Lung (tissue), 12 donors: ENCODE data around the gene SPAG9. TPM values are rescaled to one million over a fixed set of nuclear protein-coding genes. Genes with fewer than 3 reads are reported as not detected.

ENCODE experiments used
- ATAC-seq: fragments of 200-7000 bp; cut with Tn5 transposase; one replicate; pipeline ENCODE4 v1.9.1; 2020; ENCODE audit warnings: moderate number of reproducible peaks; ENCODE audit not compliant: insufficient read depth, low FRiP score
- DNase-seq, 3 donors: peaks; one replicate each; pipeline ENCODE4 v3.0.0-alpha.2; 2013 to 2017
- H3K27ac ChIP-seq, 2 donors: one replicate each; pipeline ENCODE4 v1.5.1; 2013; ENCODE audit warnings: mild to moderate bottlenecking in 2 of 2, moderate library complexity in 2 of 2, control low read depth in 1 of 2, inconsistent platforms in 1 of 2, low read depth in 1 of 2, low read length in 1 of 2
- H3K27me3 ChIP-seq, 3 donors: one replicate each; pipeline ENCODE4 v1.5.1; 2013; ENCODE audit warnings: low read length in 2 of 3; ENCODE audit not compliant: control insufficient read depth in 3 of 3, insufficient read depth in 3 of 3
- H3K36me3 ChIP-seq, 4 donors: one replicate each; pipeline ENCODE4 v1.5.1; 2013; ENCODE audit warnings: low read length in 4 of 4, mild to moderate bottlenecking in 1 of 4, moderate library complexity in 1 of 4; ENCODE audit not compliant: control insufficient read depth in 4 of 4, insufficient read depth in 4 of 4
- H3K4me1 ChIP-seq, 5 donors: one replicate each; pipeline ENCODE4 v1.5.1; 2013; ENCODE audit warnings: low read length in 5 of 5, mild to moderate bottlenecking in 2 of 5, moderate library complexity in 1 of 5; ENCODE audit not compliant: control insufficient read depth in 5 of 5, insufficient read depth in 5 of 5
- H3K4me3 ChIP-seq: one replicate; pipeline ENCODE4 v1.5.1; 2013; ENCODE audit warnings: mild to moderate bottlenecking, control low read depth, moderate library complexity
- H3K9ac ChIP-seq, 2 donors: one replicate each; pipeline ENCODE4 v1.5.1; 2013; ENCODE audit warnings: low read length in 2 of 2, control low read depth in 1 of 2; ENCODE audit not compliant: insufficient read depth in 1 of 2
- H3K9me3 ChIP-seq, 4 donors: one replicate each; pipeline ENCODE4 v1.5.1; 2013; ENCODE audit warnings: low read length in 3 of 4, mild to moderate bottlenecking in 1 of 4, moderate library complexity in 1 of 4; ENCODE audit not compliant: control insufficient read depth in 4 of 4, insufficient read depth in 3 of 4
- WGBS, 2 donors: extraction: QIAGEN DNeasy Blood & Tissue Kit; methylation state at CpG; one replicate each; pipeline ENCODE4 v1.1.7; 2013; 5-methylcytosine and 5-hydroxymethylcytosine counted together
- polyA plus RNA-seq, 2 donors: library from polyadenylated mRNA; stranded (reverse); fragments of 200-250 nt; gene quantifications; one replicate each; pipeline ENCODE4 v1.2.1, GENCODE V29; 2013
- total RNA-seq, 2 donors: library from RNA; depleted of rRNA in 1 of 2; stranded (reverse); fragments of >200 nt in 1 of 2; gene quantifications; one replicate each; pipeline ENCODE4 v1.2.1, GENCODE V29; 2014 to 2021
- TF ChIP-seq, protein P1 (sequence below): IDR thresholded peaks from 2 replicates; pipeline ENCODE4 v1.5.1; 2012; ENCODE audit warnings: mild to moderate bottlenecking; ENCODE audit errors: control extremely low read depth, extremely low read depth
- donor health status: control.
- donor health status: control.
- donor health status: Bipolar disorder and iron deficiency.
- donor health status: healthy.
- donor health status: DM: yes; HTN: yes; CAD: no.

The SPAG9 gene
- total and polyA plus RNA-seq, 4 donors = 37.2 to 174 (median 75.2) TPM

- no peak overlapping the region for H3K4me3 ChIP-seq
- no peak overlapping the region for H3K27ac ChIP-seq
- ATAC-seq = no peak
- DNase-seq = peak in 2 of 3 donors; percentile 29 to 60
- peaks cover 6 to 11% (median 7%) of the 10 kb centered on the region in 4 donors for H3K36me3 ChIP-seq
- H3K27me3 ChIP-seq = no peaks in the 10 kb centered on the region
- no peaks in the 10 kb centered on the region for H3K9me3 ChIP-seq
- TF ChIP-seq, protein P1, sequence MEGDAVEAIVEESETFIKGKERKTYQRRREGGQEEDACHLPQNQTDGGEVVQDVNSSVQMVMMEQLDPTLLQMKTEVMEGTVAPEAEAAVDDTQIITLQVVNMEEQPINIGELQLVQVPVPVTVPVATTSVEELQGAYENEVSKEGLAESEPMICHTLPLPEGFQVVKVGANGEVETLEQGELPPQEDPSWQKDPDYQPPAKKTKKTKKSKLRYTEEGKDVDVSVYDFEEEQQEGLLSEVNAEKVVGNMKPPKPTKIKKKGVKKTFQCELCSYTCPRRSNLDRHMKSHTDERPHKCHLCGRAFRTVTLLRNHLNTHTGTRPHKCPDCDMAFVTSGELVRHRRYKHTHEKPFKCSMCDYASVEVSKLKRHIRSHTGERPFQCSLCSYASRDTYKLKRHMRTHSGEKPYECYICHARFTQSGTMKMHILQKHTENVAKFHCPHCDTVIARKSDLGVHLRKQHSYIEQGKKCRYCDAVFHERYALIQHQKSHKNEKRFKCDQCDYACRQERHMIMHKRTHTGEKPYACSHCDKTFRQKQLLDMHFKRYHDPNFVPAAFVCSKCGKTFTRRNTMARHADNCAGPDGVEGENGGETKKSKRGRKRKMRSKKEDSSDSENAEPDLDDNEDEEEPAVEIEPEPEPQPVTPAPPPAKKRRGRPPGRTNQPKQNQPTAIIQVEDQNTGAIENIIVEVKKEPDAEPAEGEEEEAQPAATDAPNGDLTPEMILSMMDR = no peak
- H3K4me1 ChIP-seq = peaks cover 0 to 7% (median 4%) of the 10 kb centered on the region in 5 donors
- H3K9ac ChIP-seq = no peak overlapping the region
These were observed 85.2 kb downstream of the SPAG9 start for GRCh38 chr17:51035431-51035830.

- Histone ChIP-seq H3K27me3 (no peaks in the 10 kb centered on the region), H3K4me3 (no peak overlapping the region), H3K27ac (no peak overlapping the region), H3K36me3 (peaks cover 6 to 8% (median 7%) of the 10 kb centered on the region in 4 donors), H3K9me3 (no peaks in the 10 kb centered on the region), H3K4me1 (peaks cover 0 to 7% (median 4%) of the 10 kb centered on the region in 5 donors), H3K9ac (no peak overlapping the region)
- no peak for DNase-seq
- TF ChIP-seq, protein P1 = no peak
- 97 to 99% methylated on average over 2 of the region's 2 CpGs for WGBS, 2 donors
- no peak for ATAC-seq
These were observed 85.9 kb downstream of the SPAG9 start for GRCh38 chr17:51034800-51035199.

DNA sequence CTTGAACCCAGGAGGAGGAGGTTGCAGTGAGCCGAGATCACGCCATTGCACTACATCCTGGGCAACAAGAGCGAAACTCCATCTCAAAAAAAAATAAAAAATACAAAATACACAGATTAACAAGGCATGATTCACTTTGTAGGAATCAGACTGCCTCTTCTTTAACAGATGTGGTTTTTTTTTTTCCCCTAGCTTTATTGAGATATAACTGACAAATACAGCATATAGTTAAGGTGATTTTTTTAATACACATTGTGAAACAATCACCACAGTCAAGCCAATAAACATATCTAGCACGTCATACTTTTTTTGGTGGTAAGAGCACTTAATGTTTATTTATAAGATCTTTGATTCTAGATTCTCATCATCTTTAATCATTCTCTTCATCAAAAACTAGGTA, 87.8 kb downstream of the SPAG9 start:
- Histone ChIP-seq H3K27ac (no peak overlapping the region), H3K4me3 (no peak overlapping the region), H3K27me3 (no peaks in the 10 kb centered on the region), H3K9me3 (no peaks in the 10 kb centered on the region), H3K4me1 (peaks cover 0 to 7% (median 4%) of the 10 kb centered on the region in 5 donors), H3K36me3 (peaks cover 2 to 7% (median 6%) of the 10 kb centered on the region in 4 donors), H3K9ac (no peak overlapping the region)
- 79 to 88% methylated on average over 4 of the region's 4 CpGs for WGBS, 2 donors
- TF ChIP-seq, protein P1 = no peak
- ATAC-seq = no peak
- DNase-seq = no peak
